Left lung (tissue), 10 donors: Measurements from ENCODE around the gene SREBF1. TPM values are rescaled to one million over a fixed set of nuclear protein-coding genes. Genes with fewer than 3 reads are reported as not detected.

ENCODE experiments used
- ATAC-seq: fragments of 200-7000 bp; cut with Tn5 transposase; one replicate; pipeline ENCODE4 v1.9.1; 2020; ENCODE audit warnings: moderate library complexity
- DNase-seq, 4 donors: peaks; one replicate each; pipeline ENCODE4 v3.0.0-alpha.2; 2013 to 2020
- H3K27ac ChIP-seq, 2 donors: fragments of 200-600 bp; sonication (generic) in 1 of 2; one replicate each; pipeline versions ENCODE4 v1.5.0 to v1.8.0; 2020 to 2021
- H3K27me3 ChIP-seq, 2 donors: fragments of 200-600 bp; sonication (generic) in 1 of 2; one replicate each; pipeline versions ENCODE4 v1.5.0 to v1.8.0; 2020 to 2021
- H3K36me3 ChIP-seq, 2 donors: fragments of 200-600 bp; sonication (generic) in 1 of 2; one replicate each; pipeline versions ENCODE4 v1.5.0 to v1.8.0; 2020 to 2021
- H3K4me1 ChIP-seq, 2 donors: fragments of 200-600 bp; one replicate each; pipeline ENCODE4 v1.8.0; 2021
- H3K4me3 ChIP-seq, 2 donors: fragments of 200-600 bp; sonication (generic) in 1 of 2; one replicate each; pipeline versions ENCODE4 v1.5.0 to v1.8.0; 2020 to 2021; ENCODE audit warnings: mild to moderate bottlenecking in 1 of 2
- H3K9me3 ChIP-seq, 2 donors: fragments of 200-600 bp; sonication (generic) in 1 of 2; one replicate each; pipeline versions ENCODE4 v1.5.0 to v1.8.0; 2020 to 2021
- intact Hi-C, 2 donors: fragments of 100-400 bp; cut with DNase I; formaldehyde crosslinking; loops; one replicate each; pipeline versions ENCODE4 v1.11.2 to v1.14.2; 2022
- polyA plus RNA-seq, 6 donors: library from polyadenylated mRNA; unstranded; fragments of 120-200 nt; gene quantifications; one replicate each; pipeline ENCODE4 v1.2.1, GENCODE V29; 2013; ENCODE audit not compliant: insufficient read length in 6 of 6
- total RNA-seq, 2 donors: library from RNA; stranded (reverse); fragmentation: NEBNext Ultra II Directional; extraction: Animal tissue kit (Norgen Biotek cat#: 25700); gene quantifications; one replicate each; pipeline ENCODE4 v1.2.1, GENCODE V29; 2021
- TF ChIP-seq, protein P1 (sequence below), 2 donors: fragments of 200-600 bp; sonication (generic) in 1 of 2; IDR thresholded peaks; one replicate each; pipeline versions ENCODE4 v1.5.0 to v1.8.0; 2021; ENCODE audit warnings: antibody characterized with exemption in 2 of 2
- donor health status: DM: no; HTN: yes; CAD: no.
- donor health status: DM: no; HTN: no; CAD: no.

SREBF1 gene
- total and polyA plus RNA-seq, 8 donors, result 27.9 to 122 (median 46.4) TPM

DNA sequence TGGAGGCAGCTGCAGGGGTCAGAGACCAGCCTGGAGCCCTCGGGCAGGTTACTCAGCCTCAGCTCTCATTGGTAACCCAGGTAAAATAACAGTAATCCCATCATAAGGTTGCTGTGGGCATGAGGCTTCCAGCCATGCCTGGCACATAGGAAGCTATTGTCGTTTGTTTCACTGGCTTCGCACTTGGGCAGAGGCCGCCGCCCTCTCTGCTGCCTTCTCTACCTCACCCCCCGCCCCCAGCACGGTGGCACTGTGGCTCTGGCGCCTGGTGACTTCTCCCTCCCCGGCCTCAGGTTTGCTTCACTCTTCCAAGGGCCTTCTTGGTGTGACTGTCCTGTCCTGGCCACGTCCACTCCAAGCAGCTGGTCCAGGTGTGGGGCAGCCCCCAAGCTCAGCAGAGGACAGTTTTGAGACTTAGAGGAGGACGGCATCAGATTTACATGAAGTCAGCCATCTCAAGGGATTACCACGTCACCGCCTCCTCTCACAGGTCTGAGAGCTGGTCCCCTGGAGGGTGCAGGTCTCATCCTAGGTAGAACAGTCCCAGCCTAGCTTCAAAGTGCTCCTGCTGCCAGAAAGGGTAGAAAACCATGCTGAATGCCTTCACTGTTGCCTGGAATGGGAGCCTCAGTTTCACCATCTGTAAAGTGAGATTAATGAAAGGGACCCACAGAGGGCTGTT lies 34.8 kb downstream of the SREBF1 start:
- H3K4me3 ChIP-seq, result no peak overlapping the region
- no peaks in the 10 kb centered on the region for H3K27me3 ChIP-seq
- intact Hi-C loops, result no loop called here
- no peak overlapping the region for H3K27ac ChIP-seq
- no peaks in the 10 kb centered on the region for H3K9me3 ChIP-seq
- TF ChIP-seq, protein P1, sequence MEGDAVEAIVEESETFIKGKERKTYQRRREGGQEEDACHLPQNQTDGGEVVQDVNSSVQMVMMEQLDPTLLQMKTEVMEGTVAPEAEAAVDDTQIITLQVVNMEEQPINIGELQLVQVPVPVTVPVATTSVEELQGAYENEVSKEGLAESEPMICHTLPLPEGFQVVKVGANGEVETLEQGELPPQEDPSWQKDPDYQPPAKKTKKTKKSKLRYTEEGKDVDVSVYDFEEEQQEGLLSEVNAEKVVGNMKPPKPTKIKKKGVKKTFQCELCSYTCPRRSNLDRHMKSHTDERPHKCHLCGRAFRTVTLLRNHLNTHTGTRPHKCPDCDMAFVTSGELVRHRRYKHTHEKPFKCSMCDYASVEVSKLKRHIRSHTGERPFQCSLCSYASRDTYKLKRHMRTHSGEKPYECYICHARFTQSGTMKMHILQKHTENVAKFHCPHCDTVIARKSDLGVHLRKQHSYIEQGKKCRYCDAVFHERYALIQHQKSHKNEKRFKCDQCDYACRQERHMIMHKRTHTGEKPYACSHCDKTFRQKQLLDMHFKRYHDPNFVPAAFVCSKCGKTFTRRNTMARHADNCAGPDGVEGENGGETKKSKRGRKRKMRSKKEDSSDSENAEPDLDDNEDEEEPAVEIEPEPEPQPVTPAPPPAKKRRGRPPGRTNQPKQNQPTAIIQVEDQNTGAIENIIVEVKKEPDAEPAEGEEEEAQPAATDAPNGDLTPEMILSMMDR (IDR thresholded peaks at IDR 0.05), result no peak
- ATAC-seq (no peak), DNase-seq (no peak)
- peaks cover 0 to 66% of the 10 kb centered on the region in 2 donors for H3K36me3 ChIP-seq
- no peaks in the 10 kb centered on the region for H3K4me1 ChIP-seq

DNA sequence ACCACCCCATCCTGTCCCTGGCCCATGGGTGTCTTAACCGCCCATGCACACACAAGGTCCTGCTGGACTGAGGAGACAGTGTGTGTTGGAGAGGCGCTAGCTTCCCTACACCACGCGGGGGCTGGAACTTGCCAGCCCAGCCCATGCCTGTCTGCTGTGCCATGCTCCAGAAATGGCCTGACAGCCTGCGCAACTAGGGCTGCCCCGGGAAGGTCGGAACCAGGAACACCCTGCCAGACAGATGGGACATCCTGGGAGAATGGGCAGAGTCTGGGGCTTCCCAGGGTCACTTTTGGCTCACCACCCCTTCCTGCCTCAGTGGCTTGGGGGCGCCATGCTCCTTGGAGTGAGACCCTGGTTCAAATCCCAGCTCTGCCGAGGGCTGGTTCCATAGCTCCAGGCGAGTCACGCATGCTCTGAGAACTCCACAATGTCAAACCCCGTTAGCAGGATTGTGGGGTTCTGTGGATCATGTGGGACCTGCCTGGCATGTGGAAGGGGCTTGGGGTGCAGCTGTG lies 36.2 kb downstream of the SREBF1 start:
- intact Hi-C loops, result no loop called here
- Histone ChIP-seq H3K4me1 (no peaks in the 10 kb centered on the region), H3K4me3 (no peak overlapping the region), H3K27ac (no peak overlapping the region), H3K27me3 (no peaks in the 10 kb centered on the region), H3K9me3 (no peaks in the 10 kb centered on the region), H3K36me3 (peaks cover 0 to 72% of the 10 kb centered on the region in 2 donors)
- TF ChIP-seq, protein P1 (IDR thresholded peaks at IDR 0.05), result no peak
- DNase-seq (no peak), ATAC-seq (no peak)

- peaks cover 0 to 72% of the 10 kb centered on the region in 2 donors for H3K36me3 ChIP-seq
Measured at GRCh38 chr17:17798573-17799255, 38.1 kb downstream of the SREBF1 start.

GRCh38 chr17:17798010-17798556 lies 38.7 kb downstream of the SREBF1 start:
- no peak overlapping the region for H3K27ac ChIP-seq
- TF ChIP-seq, protein P1 (IDR thresholded peaks at IDR 0.05), result no peak
- intact Hi-C loops, result no loop called here
- no peak for DNase-seq
- H3K27me3 ChIP-seq, result no peaks in the 10 kb centered on the region
- no peaks in the 10 kb centered on the region for H3K9me3 ChIP-seq
- H3K4me3 ChIP-seq, result no peak overlapping the region
- peaks cover 0 to 75% of the 10 kb centered on the region in 2 donors for H3K36me3 ChIP-seq
- H3K4me1 ChIP-seq, result peaks cover 0 to 4% of the 10 kb centered on the region in 2 donors
- ATAC-seq, result no peak

More at GRCh38 chr17:17798573-17799255, 38.1 kb downstream of the SREBF1 start:
- intact Hi-C loops, result no loop called here
- no peak overlapping the region for H3K4me3 ChIP-seq
- H3K27me3 ChIP-seq, result no peaks in the 10 kb centered on the region
- no peak for ATAC-seq
- DNase-seq, result no peak
- no peak overlapping the region for H3K27ac ChIP-seq
- TF ChIP-seq, protein P1 (IDR thresholded peaks at IDR 0.05), result no peak
- no peaks in the 10 kb centered on the region for H3K4me1 ChIP-seq
- H3K9me3 ChIP-seq, result no peaks in the 10 kb centered on the region
